NCI-H1417 (cell line): Measurements from ENCODE around the gene PIGZ.

Source experiments
- DNase-seq, 3 experiments: peaks; one replicate each; lab custom pipeline; 2025; lab: John Stamatoyannopoulos, UW

Gene PIGZ

DNA sequence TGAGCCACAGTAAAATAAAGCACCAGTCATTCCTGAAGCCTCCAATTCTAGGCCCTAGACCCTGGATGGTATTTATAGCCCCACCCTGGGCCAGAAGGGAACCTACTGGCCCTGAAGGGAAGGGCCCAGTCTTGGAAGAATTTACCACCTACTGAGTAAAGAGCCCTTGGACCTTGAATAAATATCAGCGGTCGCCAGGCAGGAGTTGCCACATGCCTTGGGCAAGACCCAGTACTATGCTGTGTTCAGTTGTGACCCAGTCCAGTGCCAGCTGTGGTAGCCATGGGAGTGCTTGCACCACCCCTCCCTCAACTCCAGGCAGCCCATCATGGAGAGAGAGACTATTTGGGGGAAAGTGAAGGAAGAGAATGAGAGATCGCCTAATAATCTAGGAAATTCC, 53.3 kb downstream of the PIGZ start:
- DNase-seq = no peak

DNA sequence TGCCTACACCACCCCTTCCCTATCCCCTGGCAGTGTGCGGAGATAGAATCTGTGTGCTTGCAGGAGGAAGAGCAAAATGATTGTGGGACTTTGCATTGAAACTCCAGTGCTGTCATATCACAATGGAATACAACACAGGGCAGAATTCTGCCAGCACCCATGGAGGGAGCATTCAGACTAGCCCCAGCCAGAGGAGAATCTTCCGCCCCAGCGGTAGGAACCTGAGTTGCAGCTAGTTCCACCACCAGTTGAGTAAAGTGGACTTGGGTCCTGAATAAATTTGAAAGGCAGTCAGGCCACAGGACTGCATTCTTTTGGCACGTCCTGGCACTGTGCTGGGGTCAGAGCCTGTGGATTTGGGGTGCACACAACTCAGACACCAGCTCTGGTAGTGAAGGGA, 53.8 kb downstream of the PIGZ start:
- no peak for DNase-seq

GRCh38 chr3:196903740-196904139, 64.9 kb downstream of the PIGZ start:
- no peak for DNase-seq

DNA sequence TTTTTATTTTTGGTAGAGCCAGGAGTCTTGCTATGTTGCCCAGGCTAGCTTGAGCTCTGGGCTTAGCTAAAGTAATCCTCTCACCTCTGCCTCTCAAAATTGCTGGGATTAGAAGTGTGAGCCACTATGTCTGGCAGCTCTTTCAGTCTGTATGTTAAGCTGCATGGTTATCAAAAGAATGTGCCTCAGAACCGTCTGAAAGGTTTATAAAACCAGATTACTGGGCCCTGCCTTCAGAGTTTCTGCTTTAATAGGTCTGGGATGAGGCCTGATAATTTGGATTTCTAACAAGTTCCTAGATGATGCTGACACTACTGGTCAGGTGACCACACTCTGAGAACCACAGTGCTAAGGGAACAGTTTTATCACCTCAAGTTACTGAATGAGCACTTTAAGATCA, 66.3 kb downstream of the PIGZ start:
- no peak for DNase-seq

DNA sequence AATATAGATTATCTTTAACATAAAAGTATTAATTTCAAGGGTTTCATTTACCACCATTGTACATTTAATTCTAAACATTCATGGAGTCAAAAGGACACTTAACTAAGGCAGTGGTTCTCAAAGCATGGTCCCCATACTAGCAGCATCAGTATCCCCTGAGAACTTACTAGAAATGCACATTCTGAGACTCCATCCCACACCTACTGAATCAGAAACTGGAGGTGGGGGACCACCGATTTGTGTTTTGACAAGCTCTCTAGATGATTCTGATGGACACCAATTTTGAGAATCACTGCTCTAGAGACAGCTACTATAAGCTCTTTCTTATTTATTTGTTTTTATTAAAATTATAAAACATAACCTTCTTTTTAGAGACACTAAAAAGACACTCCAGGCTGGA, 66.9 kb downstream of the PIGZ start:
- no peak for DNase-seq
